Activated effector memory CD4-positive, alpha-beta T cell treated with Interleukin-2 at 50 U/mL for 16 hours (primary cell): ENCODE results near the gene SLCO4A1.
A peak's percentile ranks its signal among the peaks of the same experiment; 100 is the strongest.

ENCODE experiments used
- DNase-seq: peaks from one replicate; pipeline ENCODE4 v3.0.0-alpha.2; 2020

Gene SLCO4A1

DNA sequence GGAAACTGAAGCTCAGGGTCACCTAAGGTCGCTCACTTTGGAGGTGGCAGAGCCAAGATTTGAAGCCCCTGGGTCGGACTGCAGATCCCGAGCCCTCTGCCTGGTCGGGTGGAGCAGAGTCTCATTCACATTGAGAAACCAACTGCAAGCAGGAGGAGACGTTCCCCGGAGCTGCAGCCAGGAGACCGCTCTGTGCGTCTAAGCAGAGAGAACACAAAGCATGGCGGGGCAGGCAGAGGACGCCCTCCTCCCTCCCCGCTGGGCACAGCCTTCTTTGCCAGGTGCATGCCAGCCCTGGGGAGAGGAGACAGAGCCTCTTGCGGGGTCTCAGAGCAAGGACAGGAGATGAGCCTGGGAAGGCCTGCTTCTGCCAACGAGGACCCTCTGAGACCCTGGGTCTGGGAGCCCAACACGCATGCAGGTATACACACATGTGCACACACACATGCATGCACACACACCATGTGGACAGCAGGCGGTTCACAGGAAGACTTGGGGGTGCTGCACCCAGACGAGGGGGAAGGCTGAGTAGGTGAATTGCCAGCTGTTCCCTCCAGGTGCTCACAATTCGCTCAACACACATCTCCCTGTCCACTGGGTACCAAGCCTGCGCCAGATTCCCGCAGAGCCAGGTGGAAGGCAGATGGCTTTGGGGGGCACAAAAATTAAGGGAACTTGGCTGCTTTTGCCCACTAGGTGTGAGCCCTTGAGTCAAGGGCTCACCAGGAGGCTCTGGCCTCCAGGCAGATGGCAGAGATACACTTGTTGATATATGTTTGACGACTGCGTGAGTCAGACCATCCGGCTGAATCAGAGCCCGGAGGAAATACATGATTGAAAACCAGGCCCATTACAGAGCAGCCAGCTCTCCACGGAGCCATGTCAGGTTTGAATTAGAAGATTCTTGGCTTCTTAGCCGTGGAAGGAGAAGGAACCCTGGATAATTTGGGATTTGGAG, 60.9 kb downstream of the SLCO4A1 start:
- peak; percentile 24 for DNase-seq

DNA sequence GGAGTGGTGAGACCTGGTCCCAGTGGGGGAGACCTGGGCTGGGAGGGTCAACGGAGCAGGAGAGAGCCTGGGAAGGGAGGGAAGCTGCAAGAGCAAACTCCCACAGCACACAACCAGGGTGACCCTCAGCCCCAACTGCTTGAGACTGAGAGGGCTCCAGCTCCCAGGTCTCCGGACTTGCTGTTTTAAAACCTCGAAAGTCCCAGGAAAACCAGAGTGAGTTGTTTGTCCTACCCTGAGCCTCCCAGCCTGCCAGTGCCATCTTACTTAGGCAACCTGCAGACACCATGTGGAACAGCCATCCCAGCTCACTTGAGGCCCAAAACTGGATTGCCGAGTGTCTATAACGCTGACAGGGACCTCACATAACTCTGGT, 61.5 kb downstream of the SLCO4A1 start:
- no peak for DNase-seq

DNA sequence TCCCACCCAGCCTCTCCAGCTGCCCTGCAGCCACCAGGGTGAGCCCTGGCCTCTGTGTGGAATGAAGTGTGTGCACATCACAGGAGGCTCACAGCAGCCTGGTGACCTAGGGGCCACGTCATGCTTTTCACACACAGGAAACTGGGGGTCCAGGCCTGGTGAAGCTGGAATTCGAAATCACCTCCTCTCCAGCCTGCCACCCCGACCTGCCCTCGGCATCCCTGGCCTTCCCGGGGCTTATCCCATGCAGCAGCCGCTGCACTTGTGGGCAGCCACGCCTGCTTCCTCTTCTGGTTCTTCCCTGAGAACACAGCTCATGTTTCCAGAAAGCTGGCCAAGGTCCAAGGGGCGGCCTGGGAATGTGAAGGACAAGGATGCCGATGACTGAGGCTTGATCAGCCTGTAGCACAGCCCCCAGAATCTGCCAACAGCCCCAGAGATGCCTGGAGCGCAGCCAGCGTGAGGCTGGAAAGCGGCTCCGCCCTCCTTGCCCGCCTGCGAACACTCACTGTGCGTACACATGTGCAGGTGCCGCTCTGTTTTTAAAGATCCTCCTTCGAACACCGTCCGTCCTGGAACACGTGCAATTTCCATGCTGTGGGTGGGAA, 62.1 kb downstream of the SLCO4A1 start:
- no peak for DNase-seq

DNA sequence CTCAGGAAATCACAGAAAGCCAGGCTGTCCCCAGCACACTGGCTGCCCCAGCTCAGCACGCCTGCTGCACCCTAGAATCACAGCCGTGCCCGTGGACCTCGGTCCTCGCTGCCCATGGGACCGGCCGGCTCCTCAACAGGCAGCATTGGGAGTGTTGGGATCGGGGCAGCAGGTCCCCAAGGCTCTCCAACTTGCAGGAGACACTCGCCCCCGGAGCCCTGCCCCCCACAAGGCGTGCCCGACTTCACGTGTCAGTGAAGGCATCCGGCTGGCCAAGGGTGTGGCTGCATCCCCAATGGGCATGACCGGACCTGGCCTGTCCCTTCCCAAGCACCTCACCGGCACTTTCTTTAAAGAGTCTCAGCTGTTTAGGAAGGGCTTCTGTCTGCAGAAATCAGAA, 63.3 kb downstream of the SLCO4A1 start:
- no peak for DNase-seq

DNA sequence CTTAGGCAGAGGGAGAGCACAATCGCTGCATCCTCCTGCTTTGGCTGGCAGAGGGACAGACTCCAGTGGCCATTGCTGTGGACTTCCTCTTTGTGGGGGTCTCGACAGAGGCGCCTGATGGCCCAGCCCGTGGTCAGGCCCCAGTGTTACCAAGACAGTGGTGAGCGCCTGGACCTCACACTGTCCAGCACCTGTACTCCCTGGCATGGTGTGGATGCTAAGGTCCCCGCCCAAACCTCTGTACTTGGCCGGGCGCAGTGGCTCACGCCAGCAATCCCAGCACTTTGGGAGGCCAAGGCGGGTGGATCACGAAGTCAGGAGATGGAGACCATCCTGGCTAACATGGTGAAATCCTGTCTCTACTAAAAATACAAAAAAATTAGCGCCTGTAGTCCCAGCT, 64.0 kb downstream of the SLCO4A1 start:
- DNase-seq: no peak

DNA sequence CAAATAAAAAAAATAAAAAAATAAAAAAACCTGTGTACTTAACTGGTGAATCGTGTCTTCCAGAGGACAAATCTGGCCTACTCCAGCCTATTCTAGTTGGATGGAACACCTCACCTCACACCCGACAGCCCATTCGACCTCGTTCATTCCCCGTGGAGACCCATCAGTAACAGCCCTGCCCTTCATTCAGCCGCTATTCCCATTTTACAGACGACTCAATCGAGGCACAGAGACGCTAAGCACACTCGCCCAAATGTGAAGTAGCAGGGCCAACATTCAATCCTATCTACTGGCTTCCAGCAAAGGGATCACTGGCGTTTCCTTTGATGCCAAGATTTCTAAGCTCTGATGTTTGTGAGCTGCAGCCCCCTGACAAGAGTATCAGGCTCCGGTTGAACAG, 64.6 kb downstream of the SLCO4A1 start:
- DNase-seq: no peak

DNA sequence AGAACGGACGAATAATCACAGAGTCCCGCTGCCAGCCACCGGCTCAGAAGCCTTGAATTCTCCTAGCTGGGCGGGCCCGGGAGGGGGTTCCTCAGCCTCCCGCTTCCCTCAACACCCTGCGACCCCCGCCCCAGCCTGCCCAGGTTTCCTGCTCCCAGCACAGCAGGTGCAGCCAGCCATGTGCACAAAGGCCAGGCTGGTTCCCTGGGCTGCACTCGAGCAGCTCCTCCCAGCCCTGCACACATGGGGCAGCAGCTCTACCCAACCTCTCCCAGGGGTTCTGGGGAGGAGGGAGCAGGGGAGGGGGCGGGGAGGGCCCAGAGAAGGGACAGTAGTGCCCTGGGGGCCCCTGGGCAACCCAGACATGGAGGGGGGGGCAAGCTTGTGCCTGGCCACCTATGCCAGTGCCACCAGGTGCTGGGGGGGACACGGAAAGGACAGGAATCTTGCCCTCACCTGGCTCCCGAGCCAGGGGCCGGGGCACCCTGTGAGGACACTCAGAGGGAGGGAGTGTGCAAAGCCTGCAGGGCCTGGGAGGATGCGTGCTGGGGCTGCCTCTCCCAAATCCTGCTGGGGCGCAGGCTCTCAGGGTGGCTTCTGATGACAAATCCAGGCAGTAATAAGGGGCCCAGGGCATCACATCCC, 65.1 kb downstream of the SLCO4A1 start:
- no peak for DNase-seq

DNA sequence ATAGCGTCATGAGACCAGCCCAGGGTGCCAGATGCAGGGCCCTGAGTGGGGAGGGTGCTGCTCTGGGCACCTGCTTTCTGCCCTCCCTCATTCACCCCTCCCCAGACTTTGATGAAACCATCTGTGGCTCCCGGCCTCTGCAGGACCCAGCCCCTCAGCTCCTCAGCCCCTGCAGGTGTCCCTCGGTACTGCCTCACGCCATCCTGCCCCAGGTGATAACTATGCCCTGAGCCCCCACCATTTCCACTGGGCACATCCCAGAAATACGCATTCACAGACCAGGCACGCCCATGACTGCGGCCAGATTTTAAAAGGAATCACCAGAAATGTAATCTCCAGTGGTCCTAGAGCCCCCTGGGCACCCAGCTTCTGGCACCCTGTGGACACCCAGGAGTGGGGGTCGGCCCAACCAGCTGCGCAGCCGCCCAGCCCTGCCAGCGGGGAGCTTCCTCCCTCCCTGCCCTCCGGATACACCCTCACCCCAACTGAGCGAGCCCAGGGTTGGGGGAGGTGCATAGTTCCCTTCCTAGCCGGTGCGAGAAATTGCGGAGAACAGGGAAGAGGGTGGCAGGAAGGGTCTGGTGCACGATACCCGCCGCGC, 65.7 kb downstream of the SLCO4A1 start:
- DNase-seq: no peak

DNA sequence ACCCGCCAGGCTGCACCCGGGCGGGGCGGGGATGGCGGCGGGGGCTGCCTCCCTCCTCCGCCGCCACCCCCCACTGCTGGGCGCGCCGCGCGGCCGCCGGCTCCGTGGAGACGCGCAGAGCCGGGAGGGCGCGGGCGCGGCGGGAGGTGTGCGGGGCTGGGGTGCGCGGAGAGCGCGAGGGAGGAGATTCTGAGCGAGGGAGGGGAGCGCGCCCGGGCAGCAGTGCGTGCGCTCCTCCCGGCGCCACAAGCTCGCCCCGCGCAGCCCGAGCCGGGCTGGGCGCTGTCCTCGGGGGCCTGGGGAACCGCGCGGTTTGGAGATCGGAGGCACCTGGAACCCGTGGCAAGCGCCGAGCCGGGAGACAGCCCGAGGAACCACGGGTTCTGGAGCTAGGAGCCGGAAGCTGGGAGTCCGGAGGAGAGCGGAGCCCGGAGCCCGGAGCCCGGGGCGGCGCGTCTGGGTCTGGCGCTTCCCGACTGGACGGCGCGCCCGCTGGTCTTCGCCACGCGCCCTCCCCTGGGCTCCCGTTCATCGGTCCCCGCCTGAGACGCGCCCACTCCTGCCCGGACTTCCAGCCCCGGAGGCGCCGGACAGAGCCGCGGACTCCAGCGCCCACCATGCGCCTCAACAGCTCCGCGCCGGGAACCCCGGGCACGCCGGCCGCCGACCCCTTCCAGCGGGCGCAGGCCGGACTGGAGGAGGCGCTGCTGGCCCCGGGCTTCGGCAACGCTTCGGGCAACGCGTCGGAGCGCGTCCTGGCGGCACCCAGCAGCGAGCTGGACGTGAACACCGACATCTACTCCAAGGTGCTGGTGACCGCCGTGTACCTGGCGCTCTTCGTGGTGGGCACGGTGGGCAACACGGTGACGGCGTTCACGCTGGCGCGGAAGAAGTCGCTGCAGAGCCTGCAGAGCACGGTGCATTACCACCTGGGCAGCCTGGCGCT, 66.6 kb downstream of the SLCO4A1 start, which contains the start of gene NTSR1:
NTSR1 (plus strand) TSS at position 246 of the 946 bp plus-strand sequence; CDS start at position 618, 372 bp downstream.
- no peak for DNase-seq

DNA sequence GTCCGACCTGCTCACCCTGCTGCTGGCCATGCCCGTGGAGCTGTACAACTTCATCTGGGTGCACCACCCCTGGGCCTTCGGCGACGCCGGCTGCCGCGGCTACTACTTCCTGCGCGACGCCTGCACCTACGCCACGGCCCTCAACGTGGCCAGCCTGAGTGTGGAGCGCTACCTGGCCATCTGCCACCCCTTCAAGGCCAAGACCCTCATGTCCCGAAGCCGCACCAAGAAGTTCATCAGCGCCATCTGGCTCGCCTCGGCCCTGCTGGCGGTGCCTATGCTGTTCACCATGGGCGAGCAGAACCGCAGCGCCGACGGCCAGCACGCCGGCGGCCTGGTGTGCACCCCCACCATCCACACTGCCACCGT, 67.2 kb downstream of the SLCO4A1 start:
- DNase-seq: no peak

DNA sequence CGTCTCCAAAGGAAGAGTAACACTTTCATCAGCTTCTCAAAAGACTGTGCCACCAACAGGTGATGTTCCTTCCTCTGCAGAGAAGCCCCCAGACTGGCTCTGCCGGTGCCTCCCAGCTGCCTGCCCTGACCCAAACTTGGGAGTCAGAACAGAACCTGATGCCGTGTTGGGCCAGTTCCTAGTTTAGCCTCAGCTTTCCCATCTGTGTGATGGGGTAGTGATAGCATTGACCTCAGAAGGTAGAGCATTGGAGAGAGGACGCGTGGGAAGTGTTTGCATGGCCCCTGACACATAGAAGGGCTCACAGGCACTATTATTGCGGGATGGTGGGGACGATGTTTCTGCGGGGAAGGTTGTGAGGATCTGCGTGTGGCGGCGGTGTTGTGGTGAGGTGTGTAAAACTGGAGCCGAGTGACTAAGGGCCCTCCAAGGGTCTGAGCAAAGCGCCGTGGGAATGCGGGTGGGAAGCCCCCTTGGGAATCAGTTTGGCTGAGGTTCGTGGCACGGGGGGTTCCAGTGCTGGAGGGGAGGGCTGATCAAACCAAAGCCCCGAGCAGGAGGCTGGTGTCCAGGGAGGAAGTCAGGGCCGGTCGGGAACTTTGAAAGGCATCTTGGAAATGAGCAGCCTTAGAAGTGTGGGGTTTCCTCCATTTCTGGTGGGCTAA, 68.0 kb downstream of the SLCO4A1 start:
- DNase-seq: no peak

DNA sequence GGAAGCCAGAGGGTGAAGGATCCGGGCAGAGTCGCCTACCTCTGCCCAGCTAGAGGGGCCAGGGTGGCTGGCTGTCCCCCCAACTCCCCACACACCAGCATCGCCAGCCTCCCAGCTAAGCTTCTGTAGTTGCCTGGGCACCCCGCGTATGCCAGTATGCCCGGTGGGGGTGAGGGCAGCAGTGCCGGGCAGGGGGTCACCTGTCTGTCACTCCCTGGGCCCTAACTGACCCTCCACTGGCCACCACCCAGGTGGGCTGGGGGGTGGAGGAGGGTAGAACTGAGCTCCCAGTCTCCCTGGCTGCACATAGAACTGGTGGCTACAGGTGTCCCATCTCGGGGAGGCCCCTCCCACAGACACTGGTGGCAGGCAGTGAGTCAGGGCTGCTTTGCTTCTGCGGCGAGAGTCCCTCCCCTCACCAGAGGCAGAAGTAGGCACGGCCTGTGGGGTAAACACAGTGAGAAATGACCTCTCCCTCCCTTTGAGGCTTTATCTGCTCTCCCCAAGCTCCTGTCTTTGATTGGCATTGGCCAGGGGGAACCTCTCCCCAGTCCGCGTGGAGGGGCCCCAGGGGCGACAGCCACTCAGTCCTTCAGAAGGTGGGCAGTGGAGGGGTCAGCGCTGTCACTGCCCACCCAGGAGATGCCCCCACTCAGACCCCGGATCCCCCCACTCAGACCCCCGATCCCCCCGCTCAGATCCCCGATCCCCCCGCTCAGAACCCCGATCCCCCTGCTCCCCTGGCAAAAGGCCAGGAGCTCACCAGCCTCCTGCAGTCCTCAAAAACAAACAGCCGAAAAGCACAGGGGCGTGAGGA, 68.8 kb downstream of the SLCO4A1 start:
- DNase-seq: no peak

DNA sequence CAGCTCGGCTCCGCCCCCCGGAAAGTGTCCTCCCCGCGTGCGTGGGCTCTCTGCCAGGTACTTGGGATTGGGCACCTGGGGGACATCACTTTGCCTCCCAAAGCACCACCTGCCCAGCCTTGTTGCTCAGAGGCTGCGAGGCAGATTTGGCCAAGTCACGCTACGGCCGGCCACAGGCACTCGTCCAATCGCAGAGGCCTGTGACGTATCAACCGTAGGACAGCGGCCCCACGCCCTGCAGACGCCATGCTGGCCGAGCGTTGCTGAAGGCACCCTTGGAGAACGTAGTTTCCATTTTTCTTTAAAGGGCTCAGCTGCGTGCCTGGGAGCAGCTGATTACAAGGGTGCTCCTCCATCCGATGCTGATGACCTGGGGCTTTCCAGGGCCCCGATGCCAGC, 69.4 kb downstream of the SLCO4A1 start:
- no peak for DNase-seq

DNA sequence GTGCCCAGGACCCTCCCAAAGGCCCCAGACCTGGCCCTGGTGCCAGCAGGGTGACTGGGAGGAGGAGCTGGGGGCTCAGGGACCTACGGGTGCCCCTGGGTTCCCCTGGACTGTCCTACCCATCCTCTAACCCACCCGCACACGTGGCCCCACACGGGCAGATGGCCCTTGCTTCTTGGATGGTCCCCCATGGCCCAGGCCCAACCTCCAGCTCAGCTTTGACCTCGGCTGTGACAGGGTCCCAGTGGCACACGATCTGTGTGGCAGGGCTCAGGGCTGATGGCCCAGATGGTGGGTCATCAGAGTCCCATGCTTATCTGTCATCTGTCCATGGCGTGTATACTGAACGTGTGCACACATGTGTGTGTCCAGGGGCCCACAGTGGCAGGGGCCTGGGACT, 70.3 kb downstream of the SLCO4A1 start:
- no peak for DNase-seq

DNA sequence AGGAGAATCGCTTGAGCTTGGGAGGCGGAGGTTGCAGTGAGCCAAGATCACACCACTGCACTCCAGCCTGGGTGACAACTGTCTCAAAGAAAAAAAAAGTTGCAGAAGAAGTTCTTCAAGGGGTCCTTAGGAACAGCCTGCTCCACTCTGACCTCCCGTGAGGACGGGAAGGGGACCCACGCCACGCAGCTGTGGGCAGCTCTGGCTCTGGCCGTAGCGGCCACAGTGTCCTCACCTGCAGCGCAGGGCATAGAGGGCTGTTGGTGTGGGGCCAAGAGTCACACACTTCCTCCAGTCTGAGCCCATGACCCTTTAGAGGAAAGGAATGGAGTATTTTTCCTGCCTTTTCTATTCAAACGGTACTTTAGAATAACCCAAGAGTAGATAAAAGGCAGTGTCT, 71.7 kb downstream of the SLCO4A1 start:
- DNase-seq: no peak

DNA sequence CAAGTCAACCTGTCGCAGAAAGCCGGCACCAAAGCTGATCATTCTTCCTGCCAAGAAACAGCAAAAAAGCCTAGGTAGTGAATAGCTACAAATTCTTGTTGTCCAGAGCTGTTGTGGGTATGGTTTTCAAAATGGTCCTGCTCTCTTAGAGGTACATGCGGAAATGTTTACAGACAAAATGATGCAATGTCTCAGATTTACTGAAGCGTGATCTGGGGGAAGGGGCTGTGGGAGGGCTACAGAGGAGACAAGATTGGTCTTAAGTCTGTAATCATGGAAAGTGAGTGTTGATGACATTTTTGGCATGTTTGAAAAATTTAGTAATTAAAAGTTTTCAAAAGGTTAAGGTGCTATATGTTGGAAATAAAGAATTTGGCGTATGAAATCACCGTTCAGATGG, 72.5 kb downstream of the SLCO4A1 start:
- DNase-seq: no peak

DNA sequence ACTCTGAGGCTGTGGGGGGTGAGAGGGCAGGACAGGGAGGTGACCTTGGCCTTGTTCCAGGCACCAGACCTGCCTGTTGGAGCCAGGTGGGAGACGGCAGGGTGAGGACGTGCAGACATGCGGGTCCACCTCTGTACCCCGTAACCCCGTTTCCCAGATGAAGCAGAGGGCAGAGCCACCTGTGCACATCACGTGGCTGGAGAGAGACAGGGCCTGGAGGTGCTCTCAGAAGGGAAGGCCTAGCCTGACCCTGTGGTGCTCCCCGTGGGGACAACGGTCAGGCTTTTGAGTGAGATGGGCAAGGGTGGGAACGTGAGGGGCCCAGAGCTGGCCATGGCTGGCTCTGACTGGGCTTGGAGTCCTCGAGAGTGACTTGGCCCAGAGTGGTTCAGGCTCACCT, 72.9 kb downstream of the SLCO4A1 start:
- DNase-seq: no peak

DNA sequence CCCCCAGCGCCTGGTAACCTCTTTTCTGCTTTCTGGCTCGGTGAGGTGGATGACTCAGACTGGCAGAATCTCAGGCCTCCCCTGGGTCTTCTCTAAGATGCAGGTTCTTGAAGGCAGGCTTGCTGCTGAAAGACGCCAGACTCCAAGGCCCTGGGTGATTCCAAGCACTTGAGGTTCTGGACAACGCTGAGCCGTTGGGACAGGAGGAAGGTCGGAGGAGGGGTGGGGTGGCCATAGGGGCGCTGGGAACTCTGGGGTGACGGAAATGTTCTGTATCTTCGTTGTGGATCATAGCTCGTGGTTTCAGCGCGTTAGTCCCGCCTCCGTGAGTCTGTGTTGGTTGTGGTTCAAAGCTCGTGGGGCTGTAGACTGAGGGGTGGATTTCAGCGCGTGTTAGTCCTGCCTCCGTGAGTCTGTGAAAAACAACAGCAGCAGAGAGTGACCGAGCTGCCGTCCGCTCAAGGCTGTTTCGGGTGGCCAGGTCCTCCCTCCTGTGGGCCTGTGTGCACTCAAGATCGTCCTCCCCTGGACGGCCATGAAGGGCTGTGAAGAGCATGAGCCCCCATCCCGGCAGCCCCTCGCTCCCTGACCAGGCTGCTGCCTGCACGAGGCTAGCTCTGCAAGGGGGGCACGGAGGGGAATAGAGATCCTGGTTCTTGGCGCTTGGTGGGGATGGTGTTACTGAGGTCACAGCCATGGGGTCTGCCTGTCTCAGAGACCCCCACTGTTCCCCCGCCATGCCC, 74.1 kb downstream of the SLCO4A1 start:
- peak; percentile 41 for DNase-seq

DNA sequence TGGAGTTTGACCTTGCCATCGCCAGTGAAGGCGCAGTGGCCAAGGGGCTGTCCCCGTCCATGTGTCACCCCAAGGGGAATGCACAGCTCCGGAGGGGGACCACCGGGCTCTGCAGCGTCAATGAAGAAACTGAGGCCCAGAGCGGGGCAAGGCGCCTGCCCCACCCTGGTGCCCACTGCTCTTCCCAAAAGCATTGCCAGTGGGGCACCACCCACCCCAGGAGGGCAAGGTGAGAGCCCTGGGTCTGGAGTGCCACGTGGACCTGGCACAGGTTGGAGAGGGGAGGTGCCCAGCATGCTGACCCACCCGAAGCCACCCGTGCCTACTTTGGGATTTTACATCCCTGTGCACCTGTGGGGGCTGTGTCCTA, 74.6 kb downstream of the SLCO4A1 start:
- DNase-seq: no peak

DNA sequence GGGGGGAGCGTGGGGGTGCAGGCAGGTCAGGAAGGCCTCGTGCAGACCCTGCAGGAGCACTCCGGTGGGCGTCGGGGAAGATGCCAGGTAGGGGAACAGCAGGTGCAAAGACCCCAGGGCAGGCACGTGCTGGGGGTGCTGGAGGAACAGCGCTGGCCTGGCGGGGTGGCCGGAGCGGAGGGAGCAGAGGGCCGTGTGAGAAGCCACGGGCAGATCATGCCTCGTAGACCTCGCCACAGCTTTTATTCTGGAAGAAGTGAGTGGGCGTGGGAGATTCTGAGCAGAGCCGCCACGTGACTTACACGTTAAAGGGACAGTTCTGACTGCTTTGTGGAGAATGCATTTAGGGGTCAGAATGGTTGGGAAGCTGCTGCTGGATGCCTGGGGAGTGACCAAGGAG, 75.6 kb downstream of the SLCO4A1 start:
- DNase-seq: no peak
